Sigmoid colon (tissue), 4 donors: Measurements from ENCODE around the gene JAKMIP2.

Source experiments
- CTCF ChIP-seq, 4 experiments: fragments of 450-650 bp in 3 of 4; fragments of 200-600 bp in 1 of 4; IDR thresholded peaks; one replicate each; pipeline ENCODE4 v1.5.1; 2016 to 2019; ENCODE audit warnings: antibody characterized with exemption in 4 of 4, mild to moderate bottlenecking in 3 of 4, moderate library complexity in 2 of 4
- POLR2AphosphoS5 ChIP-seq, 4 donors: sonication (generic); formaldehyde crosslinking; IDR thresholded peaks; one replicate each; pipeline ENCODE4 v1.6.1; 2017; ENCODE audit warnings: antibody characterized with exemption in 4 of 4

GRCh38 chr5:147818290-147818689, 35.8 kb upstream of the JAKMIP2 start:
- TF ChIP-seq CTCF (IDR thresholded peaks at IDR 0.05): no peak
- no peak for TF ChIP-seq POLR2AphosphoS5 (IDR thresholded peaks at IDR 0.05)
